OCI-M2 (cell line): ENCODE data around the gene CTDP1.
"Not testable (repeated sequence)": the region's sequence is repeated elsewhere in the genome, so short reads cannot be mapped to it uniquely, and the experiment has no call there.

Source experiments
- DNase-seq: peaks from one replicate; lab custom pipeline; 2025; ENCODE audit not compliant: unreplicated experiment; lab: John Stamatoyannopoulos, UW

CTDP1 gene

GRCh38 chr18:79720359-79720733 is 40.7 kb downstream of the CTDP1 start:
- DNase-seq = no peak

DNA sequence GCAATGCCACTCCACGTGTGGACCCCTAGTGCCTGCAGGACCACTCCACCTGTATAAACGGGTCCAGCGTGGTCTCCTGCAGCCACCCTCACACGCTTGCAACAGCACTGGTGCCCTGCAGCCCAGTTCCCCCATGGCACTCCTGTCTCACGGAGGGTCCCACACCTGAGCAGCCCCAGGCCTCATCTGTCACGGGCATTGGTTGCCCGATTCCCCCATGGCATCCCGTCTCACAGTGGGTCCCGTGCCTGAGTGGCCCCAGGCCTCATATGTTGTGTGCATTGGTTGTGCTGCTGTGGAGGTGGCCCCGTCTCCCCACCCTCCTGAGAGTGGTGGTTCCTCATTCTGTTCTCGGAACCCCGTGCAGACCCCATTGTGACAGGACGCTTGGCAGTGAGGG is 43.4 kb downstream of the CTDP1 start:
- no peak for DNase-seq

- no peak for DNase-seq
These were observed 44.0 kb downstream of the CTDP1 start for GRCh38 chr18:79723628-79724027.

DNA sequence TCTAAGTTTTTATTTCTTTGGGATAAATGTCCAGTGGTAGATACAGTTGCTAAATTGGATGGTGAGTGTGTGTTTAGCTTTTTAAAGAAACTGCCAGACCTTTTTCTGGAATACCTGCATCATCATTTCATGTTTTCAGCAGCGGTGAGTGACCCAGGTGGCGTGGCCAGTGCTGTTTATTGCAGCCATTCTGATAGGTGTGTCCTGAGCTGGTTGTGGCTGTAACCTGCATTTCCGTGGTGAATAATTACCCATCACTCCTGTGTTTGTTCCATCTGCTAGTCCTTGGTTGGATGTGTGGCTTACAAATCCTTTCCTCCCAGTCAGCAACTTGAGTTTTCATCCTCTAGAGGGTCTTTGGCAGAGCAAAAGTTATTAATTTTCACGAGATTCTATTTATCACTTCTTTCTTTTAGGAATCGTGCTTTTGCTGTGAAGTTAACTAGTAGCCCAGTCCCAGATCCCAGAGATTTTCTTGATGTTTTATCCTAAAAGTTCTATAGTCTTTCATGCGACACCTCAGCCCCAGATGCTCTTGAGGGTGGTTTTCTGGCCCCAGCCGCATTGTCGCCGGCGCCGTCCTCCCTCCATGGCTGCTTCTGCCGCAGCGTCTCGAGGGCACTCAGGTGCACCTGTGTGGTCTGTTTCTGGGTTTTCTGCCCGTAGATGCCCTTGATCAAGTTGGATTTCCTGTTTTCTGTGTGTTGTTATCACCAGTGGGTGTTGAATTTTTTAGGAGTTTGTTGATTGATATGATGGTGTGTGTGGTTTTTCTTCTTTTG is 44.9 kb downstream of the CTDP1 start:
- DNase-seq = no peak

DNA sequence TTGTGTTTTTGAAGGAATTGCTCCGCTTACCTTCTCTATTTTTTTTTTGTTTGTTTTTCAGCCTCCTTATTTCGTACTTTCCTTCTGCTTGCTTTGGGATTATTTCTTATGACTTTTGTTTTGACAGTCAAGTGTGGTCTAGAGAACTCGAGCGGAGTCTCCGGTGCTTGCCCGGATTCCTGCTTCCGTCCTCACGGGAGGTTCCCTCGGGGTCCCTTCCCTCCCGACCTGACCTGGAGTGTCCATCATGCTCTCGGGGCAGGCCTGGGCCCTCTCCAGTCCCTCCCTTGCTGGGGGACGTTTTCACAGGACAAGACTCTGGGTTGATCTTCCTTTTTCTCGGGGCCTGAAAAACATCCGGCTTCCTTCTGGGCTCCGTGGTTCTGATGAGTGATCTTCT is 45.9 kb downstream of the CTDP1 start:
- no peak for DNase-seq

GRCh38 chr18:79726721-79727120 is 47.1 kb downstream of the CTDP1 start:
- DNase-seq = no peak

- DNase-seq = no peak
These were observed 47.6 kb downstream of the CTDP1 start for GRCh38 chr18:79727211-79727610.

DNA sequence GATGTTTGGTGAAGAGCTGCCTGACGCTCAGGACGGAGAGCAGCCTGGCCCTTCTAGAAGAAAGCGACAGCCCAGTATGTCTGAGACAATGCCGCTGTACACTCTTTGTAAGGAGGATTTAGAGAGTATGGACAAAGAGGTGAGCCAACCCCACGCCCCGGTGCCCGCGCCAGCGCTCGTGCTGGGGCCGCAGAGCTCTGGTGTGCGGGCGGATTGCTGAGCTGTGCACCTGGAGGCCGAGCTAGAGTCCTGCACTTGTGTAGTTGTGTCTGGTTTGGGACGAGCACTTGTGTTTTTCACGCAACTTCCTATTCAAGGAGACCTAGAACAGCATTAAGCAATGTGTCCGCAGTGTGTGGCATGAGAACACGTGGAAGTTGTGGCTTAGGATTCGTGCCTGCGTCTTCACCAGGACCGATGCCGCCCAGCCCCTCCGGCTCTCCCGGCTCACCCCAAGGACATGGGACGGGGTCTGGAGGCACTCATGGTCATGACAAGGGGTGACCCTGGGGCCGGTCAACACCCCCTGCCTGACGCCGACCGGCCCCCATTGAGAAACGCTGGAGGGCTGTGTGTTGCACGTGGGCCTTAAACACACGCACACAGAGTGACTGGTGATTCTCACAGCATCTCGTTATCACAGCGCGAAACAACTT is 49.5 kb downstream of the CTDP1 start:
- no peak for DNase-seq

GRCh38 chr18:79729611-79730010 is 50.0 kb downstream of the CTDP1 start:
- DNase-seq = no peak

DNA sequence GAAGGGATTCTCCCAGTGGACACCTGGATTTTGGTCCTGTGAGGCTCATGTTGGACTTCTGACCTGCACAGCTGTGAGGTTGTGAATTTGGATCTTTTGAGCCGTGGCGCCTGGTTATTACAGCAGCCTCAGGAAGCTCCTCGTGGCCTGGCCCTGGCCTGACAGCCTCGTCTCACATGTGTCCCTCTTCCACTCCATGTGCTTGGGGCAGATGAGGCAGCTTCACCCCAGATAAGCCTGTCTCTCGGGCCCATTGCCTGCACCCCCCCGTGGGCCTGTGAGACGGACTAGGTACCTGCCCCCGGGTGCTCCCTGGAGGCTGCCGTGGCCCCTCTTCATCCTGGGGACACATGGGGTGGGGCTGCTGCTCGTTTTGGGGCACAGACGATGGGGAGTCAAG is 51.2 kb downstream of the CTDP1 start:
- DNase-seq = no peak

DNA sequence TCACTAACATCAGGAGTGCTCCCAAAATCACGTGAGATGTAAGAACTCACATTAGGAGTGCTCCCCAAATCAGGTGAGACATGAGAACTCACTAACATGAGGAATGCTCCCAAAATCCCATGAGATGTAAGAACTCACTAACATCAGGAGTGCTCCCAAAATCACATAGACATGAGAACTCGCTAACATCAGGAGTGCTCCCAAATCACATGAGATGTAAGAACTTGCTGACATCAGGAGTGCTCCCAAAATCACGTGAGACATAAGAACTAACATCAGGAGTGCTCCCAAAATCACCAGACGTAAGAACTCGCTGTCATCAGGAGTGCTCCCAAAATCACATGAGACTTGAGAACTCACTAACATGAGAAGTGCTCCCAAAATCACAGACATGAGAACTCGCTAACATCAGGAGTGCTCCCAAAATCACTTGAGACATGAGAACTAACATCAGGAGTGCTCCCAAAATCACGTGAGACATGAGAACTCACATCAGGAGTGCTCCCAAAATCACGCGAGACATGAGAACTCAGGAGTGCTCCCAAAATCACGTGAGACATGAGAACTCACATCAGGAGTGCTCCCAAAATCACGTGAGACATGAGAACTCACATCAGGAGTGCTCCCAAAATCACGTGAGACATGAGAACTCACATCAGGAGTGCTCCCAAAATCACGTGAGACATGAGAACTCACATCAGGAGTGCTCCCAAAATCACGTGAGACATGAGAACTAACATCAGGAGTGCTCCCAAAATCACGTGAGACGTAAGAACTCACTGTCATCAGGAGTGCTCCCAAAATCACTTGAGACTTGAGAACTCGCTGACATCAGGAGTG is 52.5 kb downstream of the CTDP1 start:
- not testable (repeated sequence) for DNase-seq

- no peak for DNase-seq
These were observed 53.1 kb downstream of the CTDP1 start for GRCh38 chr18:79732721-79733025.

DNA sequence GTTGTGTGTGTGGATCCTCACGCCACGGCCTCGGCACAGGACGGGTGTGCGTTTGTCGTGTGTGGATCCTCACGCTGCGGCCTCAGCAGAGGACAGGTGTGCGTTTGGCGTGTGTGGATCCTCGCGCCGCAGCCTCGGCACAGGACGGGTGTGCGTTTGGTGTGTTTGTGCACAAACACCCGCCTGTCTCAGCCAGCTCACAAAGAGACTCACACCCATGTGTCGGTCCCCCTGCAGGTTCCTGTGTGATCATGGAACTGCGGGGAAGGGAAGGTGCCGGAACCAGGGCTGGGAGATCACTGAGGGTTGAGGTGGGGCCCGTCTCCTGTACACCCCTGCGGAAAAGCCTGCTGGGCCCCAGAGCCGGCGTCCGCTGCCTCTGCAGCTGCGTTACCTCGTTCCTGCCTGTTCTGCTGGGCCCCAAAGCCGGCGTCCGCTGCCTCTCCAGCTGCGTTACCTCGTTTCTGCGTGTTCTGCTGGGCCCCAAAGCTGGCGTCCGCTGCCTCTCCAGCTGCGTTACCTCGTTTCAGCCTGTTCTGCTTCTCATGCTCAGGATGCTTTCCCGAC is 53.6 kb downstream of the CTDP1 start:
- no peak for DNase-seq

DNA sequence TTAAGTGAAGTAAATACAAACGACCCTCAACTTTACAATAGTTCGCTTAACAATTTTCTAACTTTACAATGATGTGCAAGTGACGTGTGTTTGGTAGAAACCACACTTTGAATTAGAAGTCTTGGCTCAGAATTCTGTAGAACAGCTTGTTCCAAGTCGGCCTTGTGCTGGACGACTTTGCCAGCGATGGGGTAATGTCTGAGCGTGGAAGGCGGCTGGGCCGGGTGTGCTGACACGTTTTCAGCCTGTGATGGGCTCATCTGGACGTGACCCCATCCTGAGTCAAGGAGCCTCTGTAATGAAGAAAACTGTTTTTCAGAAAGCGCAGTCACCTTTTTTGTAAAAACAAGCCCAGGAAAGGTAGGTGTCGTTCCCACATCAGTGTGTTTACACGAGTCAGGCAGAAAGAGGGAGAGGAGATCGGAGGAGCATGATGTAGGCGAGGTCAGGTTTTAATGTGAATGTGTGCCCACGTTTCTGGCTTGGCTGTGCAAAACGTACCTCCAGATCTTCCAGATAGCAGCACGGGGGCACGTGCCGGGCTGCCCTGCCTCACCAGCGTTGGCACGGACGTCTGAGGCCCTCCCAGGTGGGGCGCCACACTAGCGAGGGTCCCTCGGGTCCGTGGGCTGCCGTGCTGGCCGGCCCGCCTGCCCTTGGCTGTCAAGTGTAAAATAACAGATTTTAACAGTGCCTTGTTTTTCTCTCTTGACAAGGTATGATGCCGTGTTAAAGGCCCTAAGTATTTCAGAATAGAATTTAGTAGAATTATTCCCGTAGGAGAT is 54.6 kb downstream of the CTDP1 start:
- DNase-seq = no peak

DNA sequence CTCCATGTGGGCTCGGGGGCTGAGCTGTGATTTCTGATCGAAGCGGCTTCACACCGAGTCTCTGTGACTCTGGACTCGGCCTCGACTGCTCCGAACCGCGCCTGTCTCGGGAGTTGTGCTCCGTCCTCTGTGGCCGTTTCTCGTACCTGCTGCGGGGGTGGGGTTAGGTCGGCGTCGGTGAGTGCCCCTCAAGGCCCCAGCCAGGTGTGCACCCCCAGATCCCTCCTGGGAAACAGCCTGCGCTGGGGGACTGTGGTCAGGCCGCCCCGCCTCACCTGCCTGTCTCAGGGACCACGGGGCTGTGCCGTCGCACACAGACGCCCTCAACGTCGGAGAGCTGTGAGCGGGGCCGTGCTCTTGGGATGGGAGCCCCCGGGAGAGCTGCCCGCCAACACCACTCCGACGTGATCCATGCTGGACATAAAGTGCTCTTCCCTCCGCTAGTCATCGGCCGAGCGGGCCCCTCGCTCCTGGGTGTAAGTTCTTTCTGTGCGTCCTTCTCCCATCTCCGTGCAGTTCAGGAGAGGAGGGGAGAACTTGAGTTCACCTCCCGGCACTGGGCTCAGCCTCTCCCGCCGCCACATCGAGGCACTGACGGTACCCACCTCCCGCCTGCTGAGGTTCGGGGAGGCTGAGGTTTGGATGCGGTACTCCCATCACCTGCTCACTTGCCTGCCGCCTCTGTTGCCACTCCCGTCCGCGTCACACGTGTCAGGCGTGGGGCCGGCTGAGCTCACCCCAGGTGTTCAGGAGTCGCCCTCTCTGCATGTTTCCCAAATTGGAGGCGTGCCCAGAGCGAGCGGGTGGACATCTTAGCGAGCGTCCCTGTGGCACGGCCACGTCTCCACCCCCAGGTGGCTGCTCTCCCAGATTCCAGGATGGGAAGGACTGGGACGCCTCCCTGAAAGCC is 55.7 kb downstream of the CTDP1 start:
- DNase-seq = no peak

DNA sequence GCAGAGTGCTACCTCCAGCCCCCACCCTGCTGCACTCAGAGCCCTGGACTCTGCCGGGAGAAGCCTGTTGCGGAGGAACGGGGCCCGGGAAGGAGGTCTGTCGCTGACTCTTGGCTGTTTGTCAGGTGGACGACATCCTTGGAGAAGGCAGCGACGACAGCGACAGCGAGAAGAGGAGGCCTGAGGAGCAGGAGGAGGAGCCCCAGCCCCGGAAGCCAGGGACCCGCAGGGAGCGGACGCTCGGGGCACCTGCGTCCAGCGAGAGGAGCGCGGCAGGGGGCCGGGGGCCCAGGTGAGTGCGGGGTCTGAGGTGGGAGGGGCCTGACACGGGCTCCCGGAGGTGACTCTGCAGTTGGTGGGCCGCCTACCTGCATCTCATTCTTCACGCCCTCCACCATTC is 56.6 kb downstream of the CTDP1 start:
- no peak for DNase-seq

- DNase-seq = no peak
These were observed 57.2 kb downstream of the CTDP1 start for GRCh38 chr18:79736846-79737245.

DNA sequence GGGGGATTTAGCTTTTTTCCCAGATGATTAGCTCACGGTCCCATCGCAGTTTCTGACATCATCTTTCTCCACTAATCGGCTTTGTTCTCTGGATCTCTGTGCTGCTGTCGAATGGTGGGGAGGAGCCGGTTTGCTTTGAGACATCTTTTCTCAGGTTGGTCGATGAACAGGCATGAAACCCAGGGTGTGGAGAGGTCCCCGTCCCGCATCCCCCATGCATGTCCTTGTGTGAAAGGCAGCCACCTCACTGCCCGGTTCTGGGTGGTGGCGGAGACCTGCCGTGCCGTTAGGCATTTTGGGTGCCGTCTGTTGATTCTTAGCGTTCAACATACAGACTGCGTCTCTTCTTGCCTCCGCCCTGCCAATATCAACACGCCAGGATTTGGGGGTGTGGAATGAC is 57.8 kb downstream of the CTDP1 start:
- no peak for DNase-seq

- DNase-seq = no peak
These were observed 58.4 kb downstream of the CTDP1 start for GRCh38 chr18:79738041-79738461.
